Endothelial cell of umbilical vein (primary cell): Measurements from ENCODE around the gene BDH1. TPM values are rescaled to one million over a fixed set of nuclear protein-coding genes. Genes with fewer than 3 reads are reported as not detected.
A peak's percentile ranks its signal among the peaks of the same experiment; 100 is the strongest.

Experiments
- BruUV-seq: library from RNA; stranded (reverse); fragments of 400-500 nt; replicated peaks from 2 replicates; lab custom pipeline; 2021; lab: Mats Ljungman, UMichigan
- CTCF ChIA-PET: fragments of 300-600, 350-600 bp; sonication (Branson Sonifier 250); formaldehyde crosslinking; loops from one replicate; lab custom pipeline; 2021; ENCODE audit warnings: antibody characterized with exemption, inconsistent platforms; lab: Charles Lee
- POLR2A ChIA-PET: fragments of 300-600, 350-600 bp; sonication (Branson Sonifier 250); formaldehyde crosslinking; loops from one replicate; lab custom pipeline; 2021; ENCODE audit warnings: antibody characterized with exemption, inconsistent platforms; lab: Charles Lee
- DNase-seq: peaks from one replicate; pipeline ENCODE4 v3.0.0-alpha.2; 2011; ENCODE audit warnings: low read depth, low spot score
- FAIRE-seq: peaks from 2 replicates; lab custom pipeline; 2011; peaks lifted over from hg19 to GRCh38; lab: Jason Lieb, UNC
- H2AFZ ChIP-seq: 2 replicates; pipeline ENCODE4 v1.6.0; 2012; ENCODE audit warnings: low read depth, low read length, control low read depth, inconsistent platforms
- H3K27ac ChIP-seq: 2 replicates; pipeline ENCODE4 v1.5.1; 2011; ENCODE audit warnings: low read depth, mild to moderate bottlenecking, control low read depth, low read length, moderate library complexity; ENCODE audit not compliant: insufficient read depth
- H3K27me3 ChIP-seq, 2 experiments: 2 replicates each; pipeline versions ENCODE4 v1.6.0 to v1.6.1; 2011; ENCODE audit warnings: low read length in 2 of 2, mixed read lengths in 1 of 2; ENCODE audit not compliant: control insufficient read depth in 2 of 2, insufficient read depth in 2 of 2
- H3K36me3 ChIP-seq, 2 experiments: 2 replicates in 1 of 2; 3 replicates in 1 of 2; pipeline ENCODE4 v1.5.1; 2011; ENCODE audit warnings: low read length in 2 of 2, mild to moderate bottlenecking in 1 of 2, moderate library complexity in 1 of 2; ENCODE audit not compliant: control insufficient read depth in 2 of 2, insufficient read depth in 2 of 2; ENCODE audit errors: extremely low read depth in 1 of 2
- H3K4me1 ChIP-seq: 3 replicates; pipeline ENCODE4 v1.5.1; 2011; ENCODE audit warnings: mild to moderate bottlenecking, low read length; ENCODE audit not compliant: control insufficient read depth, insufficient read depth; ENCODE audit errors: extremely low read depth
- H3K4me2 ChIP-seq: 2 replicates; pipeline ENCODE4 v1.6.1; 2011; ENCODE audit warnings: low read length, control low read depth, mixed read lengths; ENCODE audit not compliant: insufficient read depth
- H3K4me3 ChIP-seq, 3 experiments: fragments of 200-600 bp in 1 of 3; sonication (generic), shearing (Covaris generic) in 1 of 3; replicated peaks in 1 of 3; 2 replicates each; pipeline ENCODE4 v1.5.1; 2011 to 2016; ENCODE audit warnings: control low read depth in 3 of 3, low read length in 3 of 3, mild to moderate bottlenecking in 2 of 3, inconsistent platforms in 1 of 3, low read depth in 1 of 3, moderate library complexity in 1 of 3; ENCODE audit not compliant: insufficient read depth in 1 of 3
- H3K79me2 ChIP-seq: 2 replicates; pipeline ENCODE4 v1.6.0; 2012; ENCODE audit warnings: low read length, inconsistent platforms; ENCODE audit not compliant: control insufficient read depth, insufficient read depth
- H3K9ac ChIP-seq: replicated peaks from 2 replicates; pipeline ENCODE3; 2011; ENCODE audit warnings: low read length, control low read depth; ENCODE audit not compliant: insufficient read depth; ENCODE audit errors: extremely low read depth
- H3K9me1 ChIP-seq: replicated peaks from 3 replicates; pipeline ENCODE4 v1.6.0; 2011; ENCODE audit warnings: mild to moderate bottlenecking, low read length; ENCODE audit not compliant: control insufficient read depth, insufficient read depth; ENCODE audit errors: extremely low read depth
- H3K9me3 ChIP-seq: replicated peaks from 2 replicates; pipeline ENCODE4 v1.5.1; 2012; ENCODE audit warnings: low read length, inconsistent platforms; ENCODE audit not compliant: control insufficient read depth, insufficient read depth
- H4K20me1 ChIP-seq: replicated peaks from 2 replicates; pipeline ENCODE3; 2011; ENCODE audit warnings: mild to moderate bottlenecking, low read length; ENCODE audit not compliant: control insufficient read depth, insufficient read depth; ENCODE audit errors: extremely low read depth
- EZH2 ChIP-seq: IDR thresholded peaks from 2 replicates; pipeline ENCODE4 v1.6.1; 2012; ENCODE audit warnings: borderline replicate concordance, low read depth, mild to moderate bottlenecking, moderate library complexity, low read length, inconsistent platforms; ENCODE audit not compliant: severe bottlenecking
- FOS ChIP-seq: IDR thresholded peaks from 2 replicates; pipeline ENCODE4 v1.6.1; 2011; ENCODE audit warnings: mild to moderate bottlenecking, low read length, moderate library complexity, borderline replicate concordance; ENCODE audit not compliant: insufficient read depth
- GATA2 ChIP-seq: IDR thresholded peaks from 2 replicates; pipeline ENCODE4 v1.7.0; 2011; ENCODE audit warnings: low read depth, mild to moderate bottlenecking, moderate library complexity, mixed read lengths, low read length; ENCODE audit not compliant: insufficient read length, insufficient read depth
- JUN ChIP-seq: IDR thresholded peaks from 2 replicates; pipeline ENCODE4 v1.6.1; 2011; ENCODE audit warnings: borderline replicate concordance, low read depth; ENCODE audit not compliant: insufficient read length, insufficient read depth
- MYC ChIP-seq: IDR thresholded peaks from one replicate; pipeline ENCODE4 v1.6.1; 2011; ENCODE audit warnings: mild to moderate bottlenecking, low read depth, low read length
- POLR2A ChIP-seq: IDR thresholded peaks from 2 replicates; pipeline ENCODE4 v1.6.1; 2012; ENCODE audit warnings: low read depth, mild to moderate bottlenecking, control low read depth, low read length
- POLR2AphosphoS5 ChIP-seq: IDR thresholded peaks from 2 replicates; pipeline ENCODE4 v1.6.1; 2012; ENCODE audit warnings: low read depth, mild to moderate bottlenecking, control low read depth, low read length, moderate library complexity; ENCODE audit not compliant: insufficient read depth
- dilution Hi-C: fragments of 300-500 bp; cut with MboI; formaldehyde crosslinking; loops from one replicate; pipeline ENCODE4 v1.15.0; 2019; ENCODE audit warnings: low sequenced_read_pairs; ENCODE audit not compliant: extremely low pct_ligation_motif_present
- intact Hi-C: fragments of 100-400 bp; cut with micrococcal nuclease; formaldehyde crosslinking; loops from one replicate; pipeline ENCODE4 v1.10.0; 2022
- polyA plus RNA-seq, 4 experiments: library from polyadenylated mRNA; depleted of rRNA in 3 of 4; stranded (reverse) in 3 of 4; unstranded in 1 of 4; fragments of >200 nt; gene quantifications; 2 replicates each; pipeline versions ENCODE4 v1.2.1 to v1.2.3, GENCODE V29; 2011 to 2012; ENCODE audit warnings: missing spikeins in 1 of 4
- total RNA-seq: library from RNA; stranded (reverse); gene quantifications from 2 replicates; pipeline ENCODE4 v1.2.3, GENCODE V29; 2021
- TF ChIP-seq, protein P1 (sequence below), 2 donors: IDR thresholded peaks; 1 replicate in 1 of 2; 2 replicates in 1 of 2; pipeline ENCODE4 v1.5.1; 2011; ENCODE audit warnings: low read length in 2 of 2, mild to moderate bottlenecking in 2 of 2, moderate library complexity in 2 of 2, control low read depth in 1 of 2, inconsistent platforms in 1 of 2, low read depth in 1 of 2; ENCODE audit not compliant: insufficient read depth in 1 of 2; ENCODE audit errors: extremely low read depth in 1 of 2
- TF ChIP-seq, protein P2 (sequence below): IDR thresholded peaks from 2 replicates; pipeline ENCODE4 v1.6.1; 2011; ENCODE audit not compliant: insufficient read depth, insufficient read length

BDH1 gene
- total and polyA plus RNA-seq, 2 donors (not counting 3 experiments of a cell fraction or from before 2014, with no cell fraction given) = 6.9 to 12.2 TPM

DNA sequence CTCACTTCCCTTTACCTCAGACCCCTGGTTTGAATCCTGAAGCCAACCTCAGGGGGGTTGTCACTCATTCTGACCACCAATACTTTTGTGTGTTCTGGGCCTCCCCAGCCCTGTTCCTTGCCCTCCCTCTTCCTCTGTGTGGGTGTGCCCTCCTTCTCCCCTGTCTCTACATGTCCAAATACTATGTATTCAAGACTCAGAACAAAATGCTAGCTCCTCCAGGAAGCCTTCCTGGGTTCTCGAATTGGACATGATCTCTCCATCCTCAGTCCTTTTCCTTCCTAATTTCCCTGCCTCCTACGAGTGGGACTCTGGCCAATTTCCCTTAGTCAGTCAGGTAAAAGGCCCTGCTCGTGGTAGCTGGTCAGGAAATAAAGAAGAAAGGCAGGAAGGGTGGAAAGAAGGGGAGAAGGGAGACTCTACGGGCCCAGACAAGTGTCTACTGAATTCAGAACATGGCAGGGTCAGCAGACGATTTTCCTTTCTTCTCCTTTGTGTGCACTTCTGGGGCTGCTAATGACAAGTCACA, 79.7 kb downstream of the BDH1 start:
- peak overlapping the region; percentile 19 for H3K27ac ChIP-seq
- no TSS peak for BruUV-seq
- no peaks in the 10 kb centered on the region for H3K9me1 ChIP-seq
- no peak overlapping the region for H3K9ac ChIP-seq
- H2AFZ ChIP-seq = peak overlapping the region; percentile 39
- peaks cover 17% of the 10 kb centered on the region for H3K4me1 ChIP-seq
- H3K4me3 ChIP-seq = no peak overlapping the region
- intact Hi-C loops (no loop called here), dilution Hi-C loops (no loop called here)
- H4K20me1 ChIP-seq = no peaks in the 10 kb centered on the region
- no peaks in the 10 kb centered on the region for H3K9me3 ChIP-seq
- ChIA-PET POLR2A (no interaction called here), CTCF (interaction anchor here (2.7 kb wide), 1 partner anchor 9 kb away, joined by 10 read pairs; no protein-coding TSS in a partner anchor)
- TF ChIP-seq EZH2 = no peak
- TF ChIP-seq FOS = no peak
- TF ChIP-seq, protein P1, sequence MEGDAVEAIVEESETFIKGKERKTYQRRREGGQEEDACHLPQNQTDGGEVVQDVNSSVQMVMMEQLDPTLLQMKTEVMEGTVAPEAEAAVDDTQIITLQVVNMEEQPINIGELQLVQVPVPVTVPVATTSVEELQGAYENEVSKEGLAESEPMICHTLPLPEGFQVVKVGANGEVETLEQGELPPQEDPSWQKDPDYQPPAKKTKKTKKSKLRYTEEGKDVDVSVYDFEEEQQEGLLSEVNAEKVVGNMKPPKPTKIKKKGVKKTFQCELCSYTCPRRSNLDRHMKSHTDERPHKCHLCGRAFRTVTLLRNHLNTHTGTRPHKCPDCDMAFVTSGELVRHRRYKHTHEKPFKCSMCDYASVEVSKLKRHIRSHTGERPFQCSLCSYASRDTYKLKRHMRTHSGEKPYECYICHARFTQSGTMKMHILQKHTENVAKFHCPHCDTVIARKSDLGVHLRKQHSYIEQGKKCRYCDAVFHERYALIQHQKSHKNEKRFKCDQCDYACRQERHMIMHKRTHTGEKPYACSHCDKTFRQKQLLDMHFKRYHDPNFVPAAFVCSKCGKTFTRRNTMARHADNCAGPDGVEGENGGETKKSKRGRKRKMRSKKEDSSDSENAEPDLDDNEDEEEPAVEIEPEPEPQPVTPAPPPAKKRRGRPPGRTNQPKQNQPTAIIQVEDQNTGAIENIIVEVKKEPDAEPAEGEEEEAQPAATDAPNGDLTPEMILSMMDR (IDR thresholded peaks at IDR 0.05; ENCODE audit: extremely low read depth in 1 of 2, insufficient read depth in 1 of 2, low read depth in 1 of 2, low read length in 2 of 2) = no peak
- TF ChIP-seq POLR2A = no peak
- no peak for TF ChIP-seq MYC
- no peak for TF ChIP-seq POLR2AphosphoS5
- no peak for TF ChIP-seq JUN
- TF ChIP-seq, protein P2, sequence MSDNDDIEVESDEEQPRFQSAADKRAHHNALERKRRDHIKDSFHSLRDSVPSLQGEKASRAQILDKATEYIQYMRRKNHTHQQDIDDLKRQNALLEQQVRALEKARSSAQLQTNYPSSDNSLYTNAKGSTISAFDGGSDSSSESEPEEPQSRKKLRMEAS = no peak
- no peak for TF ChIP-seq GATA2
- H3K79me2 ChIP-seq = no peaks in the 10 kb centered on the region
- peak; percentile 48 for DNase-seq
- H3K27me3 ChIP-seq = no peaks in the 10 kb centered on the region
- no peak overlapping the region for H3K4me2 ChIP-seq
- FAIRE-seq = peak; percentile 86
- H3K36me3 ChIP-seq = no peaks in the 10 kb centered on the region
